ENCODE data around the gene NMNAT2. TPM values are rescaled to one million over a fixed set of nuclear protein-coding genes. Genes with fewer than 3 reads are reported as not detected.

The NMNAT2 gene
- total and polyA plus RNA-seq, 2 of the 4 experiments (the other 2 are of a cell fraction): 0.36 to 2.4 TPM

DNA sequence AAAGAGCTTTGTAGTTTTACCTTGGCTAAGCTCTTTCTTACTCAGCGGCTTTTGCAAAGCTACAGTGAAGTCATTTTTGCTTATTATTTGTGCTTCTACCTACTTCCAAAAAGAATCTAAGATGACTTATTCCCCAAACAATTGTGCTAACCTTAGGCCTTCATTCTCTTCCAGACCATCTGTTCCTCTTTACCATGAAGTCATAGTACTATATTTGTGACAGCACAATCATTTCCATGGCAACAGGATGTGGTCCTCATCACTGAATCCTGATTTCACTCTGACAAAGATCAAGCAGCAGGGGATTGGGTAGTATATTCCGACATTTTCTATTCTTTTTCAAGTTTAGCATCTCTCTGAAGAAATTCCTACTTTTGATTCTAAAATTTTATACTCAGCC, 24.8 kb upstream of the NMNAT2 start:
- no peak overlapping the region for H3K27ac ChIP-seq (ENCODE audit: insufficient read depth, low read length)
- no peak overlapping the region for H4K5ac ChIP-seq (ENCODE audit: low read depth, low read length)
- no TSS peak for BruUV-seq (replicated peaks)
- ATAC-seq (ENCODE audit: low read depth) (no peak), DNase-seq (no peak)
- ChIA-PET CTCF (no interaction called here), POLR2A (ENCODE audit: unreplicated experiment) (no interaction called here)
- no peak for TF ChIP-seq RFX5 (IDR thresholded peaks at IDR 0.05; ENCODE audit: low read depth, low read length)
- no peak for TF ChIP-seq NFE2L2 (IDR thresholded peaks at IDR 0.05; ENCODE audit: low read depth, low read length)
- TF ChIP-seq SMC3 (IDR thresholded peaks at IDR 0.05; ENCODE audit: low read depth, low read length): no peak
- no peak for TF ChIP-seq FOS (IDR thresholded peaks at IDR 0.05; ENCODE audit: low read depth, low read length)
- no peak for TF ChIP-seq POLR2A (IDR thresholded peaks at IDR 0.05; ENCODE audit: low read depth, low read length)
- TF ChIP-seq MAFK (IDR thresholded peaks at IDR 0.05; ENCODE audit: low read depth, low read length): no peak
- TF ChIP-seq CHD1 (IDR thresholded peaks at IDR 0.05; ENCODE audit: low read depth, low read length): no peak
- TF ChIP-seq, protein P1, sequence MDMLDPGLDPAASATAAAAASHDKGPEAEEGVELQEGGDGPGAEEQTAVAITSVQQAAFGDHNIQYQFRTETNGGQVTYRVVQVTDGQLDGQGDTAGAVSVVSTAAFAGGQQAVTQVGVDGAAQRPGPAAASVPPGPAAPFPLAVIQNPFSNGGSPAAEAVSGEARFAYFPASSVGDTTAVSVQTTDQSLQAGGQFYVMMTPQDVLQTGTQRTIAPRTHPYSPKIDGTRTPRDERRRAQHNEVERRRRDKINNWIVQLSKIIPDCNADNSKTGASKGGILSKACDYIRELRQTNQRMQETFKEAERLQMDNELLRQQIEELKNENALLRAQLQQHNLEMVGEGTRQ (IDR thresholded peaks at IDR 0.05; ENCODE audit: low read depth, low read length): no peak
- no peak for TF ChIP-seq BHLHE40 (IDR thresholded peaks at IDR 0.05; ENCODE audit: low read depth, low read length)
- no peak for TF ChIP-seq CEBPB (IDR thresholded peaks at IDR 0.05; ENCODE audit: low read depth, low read length)
- TF ChIP-seq, protein P2, sequence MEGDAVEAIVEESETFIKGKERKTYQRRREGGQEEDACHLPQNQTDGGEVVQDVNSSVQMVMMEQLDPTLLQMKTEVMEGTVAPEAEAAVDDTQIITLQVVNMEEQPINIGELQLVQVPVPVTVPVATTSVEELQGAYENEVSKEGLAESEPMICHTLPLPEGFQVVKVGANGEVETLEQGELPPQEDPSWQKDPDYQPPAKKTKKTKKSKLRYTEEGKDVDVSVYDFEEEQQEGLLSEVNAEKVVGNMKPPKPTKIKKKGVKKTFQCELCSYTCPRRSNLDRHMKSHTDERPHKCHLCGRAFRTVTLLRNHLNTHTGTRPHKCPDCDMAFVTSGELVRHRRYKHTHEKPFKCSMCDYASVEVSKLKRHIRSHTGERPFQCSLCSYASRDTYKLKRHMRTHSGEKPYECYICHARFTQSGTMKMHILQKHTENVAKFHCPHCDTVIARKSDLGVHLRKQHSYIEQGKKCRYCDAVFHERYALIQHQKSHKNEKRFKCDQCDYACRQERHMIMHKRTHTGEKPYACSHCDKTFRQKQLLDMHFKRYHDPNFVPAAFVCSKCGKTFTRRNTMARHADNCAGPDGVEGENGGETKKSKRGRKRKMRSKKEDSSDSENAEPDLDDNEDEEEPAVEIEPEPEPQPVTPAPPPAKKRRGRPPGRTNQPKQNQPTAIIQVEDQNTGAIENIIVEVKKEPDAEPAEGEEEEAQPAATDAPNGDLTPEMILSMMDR (conservative IDR thresholded peaks at IDR 0.05; ENCODE audit: low read depth, low read length): no peak
- no peak for TF ChIP-seq MXI1 (IDR thresholded peaks at IDR 0.05; ENCODE audit: borderline replicate concordance, low read depth, low read length)
- no peak for TF ChIP-seq MAZ (IDR thresholded peaks at IDR 0.05; ENCODE audit: borderline replicate concordance, low read depth, low read length)
- TF ChIP-seq, protein P3, sequence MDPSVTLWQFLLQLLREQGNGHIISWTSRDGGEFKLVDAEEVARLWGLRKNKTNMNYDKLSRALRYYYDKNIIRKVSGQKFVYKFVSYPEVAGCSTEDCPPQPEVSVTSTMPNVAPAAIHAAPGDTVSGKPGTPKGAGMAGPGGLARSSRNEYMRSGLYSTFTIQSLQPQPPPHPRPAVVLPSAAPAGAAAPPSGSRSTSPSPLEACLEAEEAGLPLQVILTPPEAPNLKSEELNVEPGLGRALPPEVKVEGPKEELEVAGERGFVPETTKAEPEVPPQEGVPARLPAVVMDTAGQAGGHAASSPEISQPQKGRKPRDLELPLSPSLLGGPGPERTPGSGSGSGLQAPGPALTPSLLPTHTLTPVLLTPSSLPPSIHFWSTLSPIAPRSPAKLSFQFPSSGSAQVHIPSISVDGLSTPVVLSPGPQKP (IDR thresholded peaks at IDR 0.05; ENCODE audit: borderline replicate concordance, low read depth, low read length): no peak
- TF ChIP-seq RAD21 (IDR thresholded peaks at IDR 0.05; ENCODE audit: low read length): no peak
- H2BK15ac ChIP-seq (ENCODE audit: low read depth, low read length): no peak overlapping the region
- no peak overlapping the region for H3K4ac ChIP-seq (ENCODE audit: low read depth, low read length)
- dilution Hi-C loops (cut with HindIII; ENCODE audit: low sequenced_read_pairs, unreplicated experiment) (no loop called here), intact Hi-C loops (cut with micrococcal nuclease) (no loop called here), in situ Hi-C loops (cut with MboI; ENCODE audit: low sequenced_read_pairs) (no loop called here)
- H4K20me1 ChIP-seq (ENCODE audit: insufficient read depth, low read length): no peaks in the 10 kb centered on the region
- H2AK5ac ChIP-seq (ENCODE audit: low read depth, low read length): no peak overlapping the region
- no peaks in the 10 kb centered on the region for H3K79me1 ChIP-seq (ENCODE audit: low read depth in 1 of 2, low read length in 2 of 2)
- no CpG with 5 or more reads among the region's 2 CpGs for WGBS, 2 experiments (ENCODE audit: extremely low coverage in 2 of 2, insufficient read length in 1 of 2)
- H3K56ac ChIP-seq (ENCODE audit: extremely low read depth, insufficient read depth, low read length): no peak overlapping the region; the same call in 1 of the 2 replicates
- H3K9ac ChIP-seq (ENCODE audit: low read depth, low read length): no peak overlapping the region
- no peak overlapping the region for H3K14ac ChIP-seq (replicated peaks; ENCODE audit: low read depth, low read length)
- H3K18ac ChIP-seq (ENCODE audit: low read depth, low read length): no peak overlapping the region
- H3K9me3 ChIP-seq (ENCODE audit: control insufficient read depth, insufficient read depth, low read length): no peaks in the 10 kb centered on the region
- H2AK9ac ChIP-seq (replicated peaks; ENCODE audit: low read depth, low read length, poor library complexity): no peak overlapping the region
- H3K23ac ChIP-seq (ENCODE audit: low read depth, low read length): no peak overlapping the region
- H3K4me3 ChIP-seq (ENCODE audit: insufficient read depth, low read depth, low read length): no peak overlapping the region
- H2BK120ac ChIP-seq (ENCODE audit: low read depth, low read length): no peak overlapping the region
- H3K4me1 ChIP-seq (ENCODE audit: control insufficient read depth, insufficient read depth, low read length): no peaks in the 10 kb centered on the region
- no peak overlapping the region for H4K91ac ChIP-seq (ENCODE audit: insufficient read depth, low read depth, low read length)
- no peak overlapping the region for H4K8ac ChIP-seq (ENCODE audit: low read depth in 2 of 2, low read length in 2 of 2)
- H3K4me2 ChIP-seq (ENCODE audit: low read depth, low read length): no peak overlapping the region
- H3K9me1 ChIP-seq (ENCODE audit: insufficient read depth, low read length): no peaks in the 10 kb centered on the region
- H3K27me3 ChIP-seq (ENCODE audit: control insufficient read depth, insufficient read depth, low read length): peaks cover 13% of the 10 kb centered on the region
- H2BK5ac ChIP-seq (ENCODE audit: low read depth, low read length, poor library complexity, severe bottlenecking): no peak overlapping the region
- H3K36me3 ChIP-seq (ENCODE audit: control insufficient read depth, insufficient read depth, low read length): no peaks in the 10 kb centered on the region
- H2AFZ ChIP-seq (replicated peaks; ENCODE audit: low read length, poor library complexity): no peak overlapping the region
- no peak overlapping the region for H2BK20ac ChIP-seq (ENCODE audit: low read depth, low read length)

All from IMR-90 (cell line).